Measurements from ENCODE around the gene DPH2.

GRCh38 chr1:43981135-43981491 is 11.3 kb downstream of the DPH2 start:
- TF ChIP-seq CTCF (IDR thresholded peaks at IDR 0.05) (no peak), POLR2A (IDR thresholded peaks at IDR 0.05) (no peak)

Measured in uterus (tissue), 2 donors.